Pancreas (tissue), 10 donors: ENCODE measurements around the gene SRGAP3. TPM values are rescaled to one million over a fixed set of nuclear protein-coding genes. Genes with fewer than 3 reads are reported as not detected.

Experiments used
- ATAC-seq, 4 donors: fragments of 200-7000 bp; cut with Tn5 transposase; one replicate each; pipeline versions ENCODE4 v1.8.0 to v1.9.1; 2020; ENCODE audit warnings: mild to moderate bottlenecking in 4 of 4, moderate library complexity in 4 of 4
- DNase-seq, 6 donors: peaks; one replicate each; pipeline ENCODE4 v3.0.0-alpha.2; 2020
- FAIRE-seq: peaks from 2 replicates; lab custom pipeline; 2012; peaks lifted over from hg19 to GRCh38; lab: Jason Lieb, UNC
- H3K27ac ChIP-seq, 4 donors: fragments of 200-600 bp; sonication (generic); 1 replicate in 3 of 4; 2 replicates in 1 of 4; pipeline versions ENCODE4 v1.5.0 to v1.8.0; 2020
- H3K27me3 ChIP-seq, 4 donors: fragments of 200-600 bp; one replicate each; pipeline ENCODE4 v1.8.0; 2021
- H3K36me3 ChIP-seq, 3 donors: fragments of 200-600 bp; sonication (generic) in 1 of 3; one replicate each; pipeline versions ENCODE4 v1.5.0 to v1.8.0; 2020 to 2021
- H3K4me1 ChIP-seq, 3 donors: fragments of 200-600 bp; one replicate each; pipeline ENCODE4 v1.8.0; 2021
- H3K4me3 ChIP-seq, 4 donors: fragments of 200-600 bp; sonication (generic) in 2 of 4; one replicate each; pipeline versions ENCODE4 v1.5.0 to v1.8.0; 2020 to 2021
- H3K9me3 ChIP-seq, 4 donors: fragments of 200-600 bp; one replicate each; pipeline ENCODE4 v1.8.0; 2021
- WGBS, 2 donors: extraction: QIAGEN DNeasy Blood & Tissue Kit; methylation state at CpG; one replicate each; pipeline ENCODE4 v1.1.7; 2013; 5-methylcytosine and 5-hydroxymethylcytosine counted together
- intact Hi-C, 3 donors: fragments of 100-400 bp; cut with DNase I; formaldehyde crosslinking; loops; one replicate each; pipeline versions ENCODE4 v1.11.1 to v1.14.2; 2022
- polyA plus RNA-seq, 2 donors: library from polyadenylated mRNA; stranded (reverse); fragments of 200-250 nt; gene quantifications; one replicate each; pipeline ENCODE4 v1.2.3, GENCODE V29; 2013
- total RNA-seq, 6 donors: library from RNA; stranded (reverse); fragmentation: NEBNext Ultra II Directional in 4 of 6; extraction: Animal tissue kit (Norgen Biotek cat#: 25700) in 4 of 6; gene quantifications; one replicate each; pipeline versions ENCODE4 v1.2.1 to v1.2.4, GENCODE V29; 2021 to 2023
- TF ChIP-seq, protein P1 (sequence below), 4 donors: fragments of 200-600 bp; sonication (generic) in 3 of 4; IDR thresholded peaks; one replicate each; pipeline versions ENCODE4 v1.5.0 to v1.8.0; 2021; ENCODE audit warnings: antibody characterized with exemption in 4 of 4
- donor health status: healthy with polysubstance abuse.
- donor health status: DM: no; HTN: no; CAD: no; lungs with moderate emphysema.
- donor health status: DM: no; HTN: no; CAD: no.
- donor health status: control.
- donor health status: control.
- donor health status: Bipolar disorder and iron deficiency.
- donor health status: DM: yes; HTN: yes; CAD: no.
- donor health status: DM: no; HTN: no; CAD: no.
- donor health status: DM: no; HTN: no; CAD: no.
- donor health status: DM: yes; HTN: yes; CAD: no.

SRGAP3 gene
- total and polyA plus RNA-seq, 8 donors = 1.9 to 6.5 (median 3.0) TPM

- no peaks in the 10 kb centered on the region for H3K4me1 ChIP-seq
- ATAC-seq (no peak), FAIRE-seq (no peak), DNase-seq (no peak)
- H3K4me3 ChIP-seq = no peak overlapping the region
- H3K27me3 ChIP-seq = no peaks in the 10 kb centered on the region
- 87 to 90% methylated on average over 5 of the region's 5 CpGs for WGBS, 2 donors
- H3K9me3 ChIP-seq = no peaks in the 10 kb centered on the region
- intact Hi-C loops = no loop called here
- H3K36me3 ChIP-seq = no peaks in the 10 kb centered on the region
- TF ChIP-seq, protein P1, sequence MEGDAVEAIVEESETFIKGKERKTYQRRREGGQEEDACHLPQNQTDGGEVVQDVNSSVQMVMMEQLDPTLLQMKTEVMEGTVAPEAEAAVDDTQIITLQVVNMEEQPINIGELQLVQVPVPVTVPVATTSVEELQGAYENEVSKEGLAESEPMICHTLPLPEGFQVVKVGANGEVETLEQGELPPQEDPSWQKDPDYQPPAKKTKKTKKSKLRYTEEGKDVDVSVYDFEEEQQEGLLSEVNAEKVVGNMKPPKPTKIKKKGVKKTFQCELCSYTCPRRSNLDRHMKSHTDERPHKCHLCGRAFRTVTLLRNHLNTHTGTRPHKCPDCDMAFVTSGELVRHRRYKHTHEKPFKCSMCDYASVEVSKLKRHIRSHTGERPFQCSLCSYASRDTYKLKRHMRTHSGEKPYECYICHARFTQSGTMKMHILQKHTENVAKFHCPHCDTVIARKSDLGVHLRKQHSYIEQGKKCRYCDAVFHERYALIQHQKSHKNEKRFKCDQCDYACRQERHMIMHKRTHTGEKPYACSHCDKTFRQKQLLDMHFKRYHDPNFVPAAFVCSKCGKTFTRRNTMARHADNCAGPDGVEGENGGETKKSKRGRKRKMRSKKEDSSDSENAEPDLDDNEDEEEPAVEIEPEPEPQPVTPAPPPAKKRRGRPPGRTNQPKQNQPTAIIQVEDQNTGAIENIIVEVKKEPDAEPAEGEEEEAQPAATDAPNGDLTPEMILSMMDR (IDR thresholded peaks at IDR 0.05) = no peak
- no peak overlapping the region for H3K27ac ChIP-seq
Observed at GRCh38 chr3:9238276-9238675, 11.2 kb downstream of the SRGAP3 start.

DNA sequence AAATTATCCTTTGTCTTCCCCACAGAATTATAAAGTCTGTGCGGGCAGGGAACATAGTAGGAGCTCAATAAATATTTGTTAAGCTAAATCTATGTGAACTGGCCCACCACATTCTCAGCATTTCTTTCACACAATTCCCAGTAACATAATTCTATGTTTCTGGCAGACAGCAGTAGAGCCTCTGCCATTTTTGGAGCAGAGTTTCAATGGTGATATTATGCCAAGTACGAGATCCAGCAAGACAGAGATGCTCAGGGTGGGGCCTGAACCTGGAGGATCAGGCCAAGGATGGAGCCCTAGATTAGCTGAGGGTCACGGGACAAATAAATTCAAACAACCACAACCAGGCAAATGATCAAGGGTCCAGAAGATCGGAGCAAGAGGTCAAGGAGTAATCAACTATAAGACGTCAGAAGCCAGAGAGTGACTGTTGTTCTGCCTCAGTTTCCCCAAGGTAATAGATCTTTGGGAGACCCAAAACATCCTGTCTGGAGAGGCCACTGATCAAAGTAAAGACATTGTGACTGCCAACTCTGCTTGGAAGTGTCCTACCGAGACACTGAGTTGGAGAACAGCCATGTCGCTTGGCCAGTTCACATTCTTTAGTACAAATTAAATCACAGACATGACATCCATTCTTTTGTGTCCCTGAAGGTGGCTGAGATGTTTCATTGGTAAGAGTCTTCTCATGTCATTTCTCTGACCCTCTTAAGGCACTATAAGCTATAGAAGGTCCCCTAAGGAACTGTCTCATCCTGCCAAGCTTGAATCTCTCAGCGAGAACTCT lies 15.4 kb downstream of the SRGAP3 start:
- H3K4me3 ChIP-seq = no peak overlapping the region
- intact Hi-C loops = no loop called here
- H3K27ac ChIP-seq = no peak overlapping the region
- H3K9me3 ChIP-seq = no peaks in the 10 kb centered on the region
- no peak for ATAC-seq
- FAIRE-seq = no peak
- no peaks in the 10 kb centered on the region for H3K36me3 ChIP-seq
- 89 to 94% methylated on average over 8 of the region's 8 CpGs for WGBS, 2 donors
- TF ChIP-seq, protein P1 (IDR thresholded peaks at IDR 0.05) = no peak
- no peaks in the 10 kb centered on the region for H3K4me1 ChIP-seq
- no peaks in the 10 kb centered on the region for H3K27me3 ChIP-seq
- DNase-seq = no peak

DNA sequence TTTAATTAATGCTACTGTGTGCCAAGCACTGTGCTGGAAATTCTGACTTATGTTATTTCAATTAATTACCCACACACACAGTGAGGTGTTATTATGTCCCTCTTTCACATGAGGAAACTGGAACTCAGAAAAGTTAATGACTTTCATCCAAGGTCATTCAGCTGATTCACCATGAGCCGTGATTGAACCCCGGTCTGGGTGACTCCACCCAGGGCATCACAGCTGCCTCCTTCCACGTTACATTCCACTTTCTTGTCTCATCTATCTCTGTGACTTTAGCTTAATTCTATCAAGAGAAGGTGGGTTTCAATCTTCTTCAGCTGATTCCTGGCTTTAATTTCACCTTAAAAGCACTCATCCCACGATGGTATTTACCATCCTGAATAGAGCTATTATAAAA lies 16.3 kb downstream of the SRGAP3 start:
- H3K36me3 ChIP-seq = no peaks in the 10 kb centered on the region
- ATAC-seq (no peak), FAIRE-seq (no peak), DNase-seq (no peak)
- TF ChIP-seq, protein P1 (IDR thresholded peaks at IDR 0.05) = no peak
- no peaks in the 10 kb centered on the region for H3K9me3 ChIP-seq
- H3K27ac ChIP-seq = no peak overlapping the region
- no peak overlapping the region for H3K4me3 ChIP-seq
- no peaks in the 10 kb centered on the region for H3K27me3 ChIP-seq
- no peaks in the 10 kb centered on the region for H3K4me1 ChIP-seq
- 41 to 47% methylated on average over 4 of the region's 4 CpGs for WGBS, 2 donors
- intact Hi-C loops = no loop called here

DNA sequence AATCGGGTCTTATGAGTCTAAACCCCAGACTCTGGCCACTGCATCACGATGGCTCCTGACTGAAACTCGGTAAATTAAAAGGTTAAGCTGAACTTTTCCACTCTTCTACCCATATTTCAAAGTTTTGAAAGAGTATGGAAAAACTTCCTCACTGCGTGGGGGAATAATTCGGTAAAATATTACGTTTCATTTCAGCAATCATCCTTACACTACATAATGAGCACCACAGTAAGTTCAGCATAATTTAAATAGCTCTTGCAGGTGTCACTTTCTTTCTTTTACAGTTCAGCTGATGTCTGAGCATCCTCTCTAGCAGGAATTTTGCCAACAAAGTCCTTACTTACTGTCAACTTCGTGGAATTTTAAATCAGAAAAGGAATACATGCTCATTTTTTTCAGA lies 17.5 kb downstream of the SRGAP3 start:
- no peak for ATAC-seq
- intact Hi-C loops = no loop called here
- no peak overlapping the region for H3K4me3 ChIP-seq
- no peaks in the 10 kb centered on the region for H3K36me3 ChIP-seq
- WGBS, 2 donors = 75 to 79% methylated on average over 7 of the region's 7 CpGs
- no peak for DNase-seq
- no peaks in the 10 kb centered on the region for H3K4me1 ChIP-seq
- H3K9me3 ChIP-seq = no peaks in the 10 kb centered on the region
- no peak for FAIRE-seq
- H3K27me3 ChIP-seq = no peaks in the 10 kb centered on the region
- TF ChIP-seq, protein P1 (IDR thresholded peaks at IDR 0.05) = no peak
- H3K27ac ChIP-seq = no peak overlapping the region

GRCh38 chr3:9231471-9231870 lies 18.0 kb downstream of the SRGAP3 start:
- DNase-seq = no peak
- intact Hi-C loops = no loop called here
- WGBS, 2 donors = 79 to 85% methylated on average over 4 of the region's 4 CpGs

More at GRCh38 chr3:9231471-9231870, 18.0 kb downstream of the SRGAP3 start:
- Histone ChIP-seq H3K9me3 (no peaks in the 10 kb centered on the region), H3K4me3 (no peak overlapping the region), H3K36me3 (no peaks in the 10 kb centered on the region), H3K4me1 (no peaks in the 10 kb centered on the region), H3K27me3 (no peaks in the 10 kb centered on the region), H3K27ac (no peak overlapping the region)
- FAIRE-seq (no peak), ATAC-seq (no peak)
- TF ChIP-seq, protein P1 (IDR thresholded peaks at IDR 0.05) = no peak
